ENCODE results near the gene PADI4. TPM values are rescaled to one million over a fixed set of nuclear protein-coding genes. Genes with fewer than 3 reads are reported as not detected.
"Not testable (repeated sequence)": the region's sequence is repeated elsewhere in the genome, so short reads cannot be mapped to it uniquely, and the experiment has no call there.

Gene PADI4
- total and polyA plus RNA-seq, 2 donors (not counting 1 experiment from before 2014, with no cell fraction given), result not detected

GRCh38 chr1:17404034-17404684 lies 96.2 kb downstream of the PADI4 start:
- Histone ChIP-seq H3K4me2 (ENCODE audit: extremely low read depth, insufficient read depth, low read length) (no peak overlapping the region), H3K4me1 (ENCODE audit: control insufficient read depth, extremely low read depth, insufficient read depth, low read length) (no peaks in the 10 kb centered on the region), H3K36me3 (ENCODE audit: control insufficient read depth, insufficient read depth, low read length) (peaks cover 4% of the 10 kb centered on the region), H2AFZ (ENCODE audit: low read length) (no peak overlapping the region), H4K20me1 (ENCODE audit: control insufficient read depth, extremely low read depth, insufficient read depth, low read length) (no peaks in the 10 kb centered on the region), H3K27me3 (ENCODE audit: control insufficient read depth, insufficient read depth, low read length) (no peaks in the 10 kb centered on the region), H3K9ac (ENCODE audit: insufficient read depth, low read length) (no peak overlapping the region), H3K79me2 (ENCODE audit: control insufficient read depth, insufficient read depth, low read length) (no peaks in the 10 kb centered on the region), H3K9me3 (ENCODE audit: control insufficient read depth, insufficient read depth, low read depth, low read length) (no peaks in the 10 kb centered on the region), H3K27ac (ENCODE audit: insufficient read depth, low read length) (no peak overlapping the region), H3K4me3 (replicated peaks in 1 of 4; ENCODE audit: control extremely low read depth in 1 of 4, insufficient read depth in 1 of 4, low read depth in 3 of 4, low read length in 4 of 4) (no peak overlapping the region)
- TF ChIP-seq EZH2 (IDR thresholded peaks at IDR 0.05; ENCODE audit: low read length, missing control alignments), result no peak
- TF ChIP-seq CTCF (conservative IDR thresholded peaks at IDR 0.05 in 1 of 2, IDR thresholded peaks at IDR 0.05 in 1 of 2; ENCODE audit: low read depth in 1 of 2, low read length in 2 of 2), result no peak
- no peak for DNase-seq (ENCODE audit: low read depth in 2 of 2)

GRCh38 chr1:17404820-17405219 lies 96.8 kb downstream of the PADI4 start:
- Histone ChIP-seq H3K36me3 (ENCODE audit: control insufficient read depth, insufficient read depth, low read length) (peaks cover 4% of the 10 kb centered on the region), H2AFZ (ENCODE audit: low read length) (no peak overlapping the region), H3K9me3 (ENCODE audit: control insufficient read depth, insufficient read depth, low read depth, low read length) (no peaks in the 10 kb centered on the region), H3K9ac (ENCODE audit: insufficient read depth, low read length) (no peak overlapping the region), H3K27me3 (ENCODE audit: control insufficient read depth, insufficient read depth, low read length) (no peaks in the 10 kb centered on the region), H3K79me2 (ENCODE audit: control insufficient read depth, insufficient read depth, low read length) (no peaks in the 10 kb centered on the region), H3K4me3 (replicated peaks in 1 of 4; ENCODE audit: control extremely low read depth in 1 of 4, insufficient read depth in 1 of 4, low read depth in 3 of 4, low read length in 4 of 4) (no peak overlapping the region), H4K20me1 (ENCODE audit: control insufficient read depth, extremely low read depth, insufficient read depth, low read length) (no peaks in the 10 kb centered on the region), H3K27ac (ENCODE audit: insufficient read depth, low read length) (no peak overlapping the region), H3K4me1 (ENCODE audit: control insufficient read depth, extremely low read depth, insufficient read depth, low read length) (no peaks in the 10 kb centered on the region), H3K4me2 (ENCODE audit: extremely low read depth, insufficient read depth, low read length) (no peak overlapping the region)
- no peak for DNase-seq (ENCODE audit: low read depth in 2 of 2)
- no peak for TF ChIP-seq EZH2 (IDR thresholded peaks at IDR 0.05; ENCODE audit: low read length, missing control alignments)
- TF ChIP-seq CTCF (conservative IDR thresholded peaks at IDR 0.05 in 1 of 2, IDR thresholded peaks at IDR 0.05 in 1 of 2; ENCODE audit: low read depth in 1 of 2, low read length in 2 of 2), result no peak

GRCh38 chr1:17405898-17406759 lies 98.1 kb downstream of the PADI4 start:
- Histone ChIP-seq H3K27me3 (ENCODE audit: control insufficient read depth, insufficient read depth, low read length) (no peaks in the 10 kb centered on the region), H4K20me1 (ENCODE audit: control insufficient read depth, extremely low read depth, insufficient read depth, low read length) (no peaks in the 10 kb centered on the region), H2AFZ (ENCODE audit: low read length) (no peak overlapping the region), H3K4me1 (ENCODE audit: control insufficient read depth, extremely low read depth, insufficient read depth, low read length) (no peaks in the 10 kb centered on the region), H3K4me3 (replicated peaks in 1 of 4; ENCODE audit: control extremely low read depth in 1 of 4, insufficient read depth in 1 of 4, low read depth in 3 of 4, low read length in 4 of 4) (no peak overlapping the region), H3K4me2 (ENCODE audit: extremely low read depth, insufficient read depth, low read length) (no peak overlapping the region), H3K9me3 (ENCODE audit: control insufficient read depth, insufficient read depth, low read depth, low read length) (no peaks in the 10 kb centered on the region), H3K79me2 (ENCODE audit: control insufficient read depth, insufficient read depth, low read length) (no peaks in the 10 kb centered on the region), H3K9ac (ENCODE audit: insufficient read depth, low read length) (no peak overlapping the region), H3K36me3 (ENCODE audit: control insufficient read depth, insufficient read depth, low read length) (peaks cover 7% of the 10 kb centered on the region), H3K27ac (ENCODE audit: insufficient read depth, low read length) (no peak overlapping the region)
- DNase-seq (ENCODE audit: low read depth in 2 of 2), result peak; percentile 42 to 56
- TF ChIP-seq EZH2 (IDR thresholded peaks at IDR 0.05; ENCODE audit: low read length, missing control alignments) (no peak), CTCF (conservative IDR thresholded peaks at IDR 0.05 in 1 of 2, IDR thresholded peaks at IDR 0.05 in 1 of 2; ENCODE audit: low read depth in 1 of 2, low read length in 2 of 2) (peak; percentile 67 to 84)

GRCh38 chr1:17406760-17407475 lies 98.9 kb downstream of the PADI4 start:
- not testable (repeated sequence) for H2AFZ ChIP-seq (ENCODE audit: low read length); H3K4me2 ChIP-seq (ENCODE audit: extremely low read depth, insufficient read depth, low read length); H3K27me3 ChIP-seq (ENCODE audit: control insufficient read depth, insufficient read depth, low read length); H3K4me1 ChIP-seq (ENCODE audit: control insufficient read depth, extremely low read depth, insufficient read depth, low read length); H4K20me1 ChIP-seq (ENCODE audit: control insufficient read depth, extremely low read depth, insufficient read depth, low read length); H3K79me2 ChIP-seq (ENCODE audit: control insufficient read depth, insufficient read depth, low read length); H3K27ac ChIP-seq (ENCODE audit: insufficient read depth, low read length); H3K36me3 ChIP-seq (ENCODE audit: control insufficient read depth, insufficient read depth, low read length); H3K4me3 ChIP-seq (replicated peaks in 1 of 4; ENCODE audit: control extremely low read depth in 1 of 4, insufficient read depth in 1 of 4, low read depth in 3 of 4, low read length in 4 of 4); H3K9me3 ChIP-seq (ENCODE audit: control insufficient read depth, insufficient read depth, low read depth, low read length); DNase-seq (ENCODE audit: low read depth in 2 of 2); H3K9ac ChIP-seq (ENCODE audit: insufficient read depth, low read length)

Measured in fibroblast of lung (primary cell).